ENCODE data around the gene RIPK1.
"Not testable (repeated sequence)": the region's sequence is repeated elsewhere in the genome, so short reads cannot be mapped to it uniquely, and the experiment has no call there.

The RIPK1 gene

GRCh38 chr6:3068329-3069214, at the start of gene RIPK1:
TSS of gene RIPK1 (plus strand) at chr6:3068494. CDS start at chr6:3076824, 8,330 bp downstream.
- H3K27me3 Mint-ChIP-seq: peaks cover 2% of the 10 kb centered on the region
- no peaks in the 10 kb centered on the region for H3K9me3 Mint-ChIP-seq
- peaks cover 48% of the 10 kb centered on the region for H3K4me1 Mint-ChIP-seq (ENCODE audit: low read depth)
- H3K36me3 Mint-ChIP-seq (ENCODE audit: low read depth): peaks cover 49% of the 10 kb centered on the region
- intact Hi-C loops (cut with micrococcal nuclease): loop anchor here (2.0 kb wide), 1 partner anchor 50 kb away; the partner anchor contains the start of gene BPHL
- H3K27ac Mint-ChIP-seq: peak within 1 kb of the TSS; percentile 96
- H3K4me3 Mint-ChIP-seq: peak within 1 kb of the TSS; percentile 98

- peaks cover 92% of the 10 kb centered on the region for H3K36me3 Mint-ChIP-seq (ENCODE audit: low read depth)
- no peaks in the 10 kb centered on the region for H3K9me3 Mint-ChIP-seq
- H3K4me3 Mint-ChIP-seq: peak overlapping the region; percentile 44
- intact Hi-C loops (cut with micrococcal nuclease): no loop called here
- H3K27me3 Mint-ChIP-seq: no peaks in the 10 kb centered on the region
- H3K27ac Mint-ChIP-seq: peak overlapping the region; percentile 7
- H3K4me1 Mint-ChIP-seq (ENCODE audit: low read depth): peaks cover 42% of the 10 kb centered on the region
These were observed 49.2 kb upstream of the RIPK1 start for GRCh38 chr6:3019065-3019464.

GRCh38 chr6:3019749-3020320, 48.5 kb upstream of the RIPK1 start:
- Mint-ChIP-seq H3K9me3 (no peaks in the 10 kb centered on the region), H3K4me3 (peak overlapping the region; percentile 24), H3K4me1 (ENCODE audit: low read depth) (peaks cover 46% of the 10 kb centered on the region), H3K36me3 (ENCODE audit: low read depth) (peaks cover 84% of the 10 kb centered on the region), H3K27me3 (no peaks in the 10 kb centered on the region), H3K27ac (peak overlapping the region; percentile 7)
- intact Hi-C loops (cut with micrococcal nuclease): no loop called here

DNA sequence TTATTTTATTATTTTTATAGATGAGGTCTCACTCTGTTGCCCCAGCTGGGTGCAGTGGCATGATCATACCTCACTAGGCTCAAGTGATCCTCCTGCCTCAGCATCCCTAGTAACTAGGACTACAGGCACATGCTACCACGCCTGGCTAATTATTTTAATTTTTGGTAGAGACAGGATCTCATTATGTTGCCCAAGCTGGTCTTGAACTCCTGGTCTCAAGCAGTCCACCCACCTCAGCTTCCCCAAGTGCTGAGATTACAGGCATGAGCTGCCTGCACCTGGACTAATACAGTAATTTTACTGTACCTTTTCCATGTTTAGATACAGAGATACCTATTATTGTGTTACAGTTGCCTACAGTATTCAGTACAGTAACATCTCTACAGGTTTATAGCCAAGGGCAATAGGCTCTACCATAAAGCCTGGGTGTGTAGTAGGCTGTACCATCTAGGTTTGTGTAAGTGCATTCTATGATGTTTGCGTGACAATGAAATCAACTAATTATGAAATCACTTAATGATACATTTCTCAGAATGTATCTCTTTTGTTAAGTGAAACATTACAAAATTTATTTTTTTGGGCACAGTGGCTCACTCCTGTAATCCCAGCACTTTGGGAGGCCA, 47.2 kb upstream of the RIPK1 start:
- H3K27me3 Mint-ChIP-seq; H3K9me3 Mint-ChIP-seq; H3K27ac Mint-ChIP-seq; intact Hi-C loops (cut with micrococcal nuclease): not testable (repeated sequence)
- Mint-ChIP-seq H3K36me3 (ENCODE audit: low read depth) (peaks cover 72% of the 10 kb centered on the region), H3K4me3 (peak overlapping the region; percentile 100), H3K4me1 (ENCODE audit: low read depth) (peaks cover 58% of the 10 kb centered on the region)

DNA sequence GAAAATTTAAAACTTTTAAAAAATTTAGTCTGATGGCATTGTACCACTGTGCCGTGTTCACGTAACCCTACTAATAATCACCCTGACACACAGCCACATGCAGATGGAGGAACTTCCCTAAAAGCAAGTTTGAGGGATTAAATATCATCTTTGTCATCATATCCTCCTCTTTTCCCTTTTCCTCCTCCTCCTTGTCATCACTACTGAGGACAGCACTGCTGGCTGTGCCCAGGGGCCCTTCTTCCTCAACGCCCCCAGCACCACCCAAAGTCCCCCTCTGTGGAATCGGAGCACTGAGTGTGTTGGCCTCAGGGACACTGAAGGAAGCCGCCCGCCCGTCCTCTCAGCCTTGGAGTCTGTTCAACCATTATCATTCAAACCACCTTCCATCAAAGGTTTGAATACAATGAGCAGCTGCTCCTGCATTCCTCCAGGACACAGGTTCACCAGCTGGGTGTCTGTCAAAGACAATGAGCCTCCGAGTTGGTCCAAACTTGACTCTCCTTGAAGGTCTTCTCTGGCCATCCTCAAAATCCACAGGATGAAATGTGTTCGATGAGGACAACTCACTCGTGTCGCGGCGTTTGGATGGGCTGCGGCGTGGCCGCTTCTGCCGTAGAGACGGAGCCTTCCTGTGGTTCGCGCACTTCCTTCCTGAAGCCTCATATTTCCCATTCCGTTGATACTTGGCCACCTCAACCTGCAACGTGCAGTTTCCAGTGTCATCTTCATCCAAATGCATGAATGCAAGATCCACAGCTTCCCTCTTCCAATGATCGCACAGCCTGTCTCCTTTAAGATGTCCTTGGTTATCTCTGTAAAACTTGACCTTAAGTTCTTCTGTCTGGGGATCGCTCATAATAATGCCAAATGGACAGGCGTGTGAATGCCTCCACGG, 45.3 kb upstream of the RIPK1 start:
- Mint-ChIP-seq H3K27me3 (no peaks in the 10 kb centered on the region), H3K36me3 (ENCODE audit: low read depth) (peaks cover 53% of the 10 kb centered on the region), H3K27ac (peak overlapping the region; percentile 94), H3K4me1 (ENCODE audit: low read depth) (peaks cover 66% of the 10 kb centered on the region), H3K9me3 (no peaks in the 10 kb centered on the region), H3K4me3 (peak overlapping the region; percentile 100)
- intact Hi-C loops (cut with micrococcal nuclease): loop anchor here (1.0 kb wide), 2 partner anchors 21 to 30 kb away; no protein-coding TSS in a partner anchor

DNA sequence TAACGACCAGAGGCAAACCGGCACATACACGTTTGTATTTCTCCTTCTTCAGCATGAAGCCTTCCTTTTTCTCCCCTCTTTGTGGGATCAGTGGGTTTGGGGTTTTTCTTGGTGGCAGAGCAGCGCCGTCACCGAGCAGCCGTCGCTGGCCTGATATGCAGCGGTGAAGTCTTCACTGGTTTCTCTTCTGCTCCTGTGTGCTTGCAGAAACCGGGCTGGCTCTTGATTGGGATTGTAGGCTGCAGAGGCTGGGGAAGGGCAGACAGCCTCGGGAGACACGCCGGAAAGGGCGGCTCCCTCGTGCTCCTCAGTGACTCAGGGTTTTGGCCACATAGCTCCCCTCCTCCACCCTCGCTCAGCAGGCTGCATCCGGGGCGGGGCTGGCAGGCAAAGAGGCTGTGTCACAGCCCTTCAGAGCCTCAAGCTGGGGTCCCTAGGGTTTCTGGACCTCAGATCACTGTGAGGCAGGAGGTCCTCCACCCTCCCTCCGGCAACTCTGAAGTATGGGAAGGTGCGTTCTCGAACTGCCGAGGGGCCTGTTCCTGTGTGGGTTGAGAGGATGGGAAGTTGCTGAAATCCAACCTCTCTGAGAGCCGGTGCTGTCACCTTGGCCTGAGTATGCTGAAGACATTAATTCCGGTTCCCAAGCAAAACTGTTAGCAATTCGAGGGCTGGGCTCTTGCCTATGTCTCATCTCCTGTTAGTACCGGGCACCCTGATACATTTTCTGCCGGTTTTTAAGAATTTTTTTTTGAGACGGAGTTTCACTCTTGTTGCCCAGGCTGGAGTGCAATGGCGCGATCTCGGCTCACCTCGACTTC, 44.4 kb upstream of the RIPK1 start:
- peak overlapping the region; percentile 94 for H3K27ac Mint-ChIP-seq
- H3K9me3 Mint-ChIP-seq: no peaks in the 10 kb centered on the region
- intact Hi-C loops (cut with micrococcal nuclease): loop anchor here (1.0 kb wide), 2 partner anchors 22 to 29 kb away; no protein-coding TSS in a partner anchor
- H3K4me1 Mint-ChIP-seq (ENCODE audit: low read depth): peaks cover 67% of the 10 kb centered on the region
- H3K36me3 Mint-ChIP-seq (ENCODE audit: low read depth): peaks cover 46% of the 10 kb centered on the region
- no peaks in the 10 kb centered on the region for H3K27me3 Mint-ChIP-seq
- H3K4me3 Mint-ChIP-seq: peak overlapping the region; percentile 100

DNA sequence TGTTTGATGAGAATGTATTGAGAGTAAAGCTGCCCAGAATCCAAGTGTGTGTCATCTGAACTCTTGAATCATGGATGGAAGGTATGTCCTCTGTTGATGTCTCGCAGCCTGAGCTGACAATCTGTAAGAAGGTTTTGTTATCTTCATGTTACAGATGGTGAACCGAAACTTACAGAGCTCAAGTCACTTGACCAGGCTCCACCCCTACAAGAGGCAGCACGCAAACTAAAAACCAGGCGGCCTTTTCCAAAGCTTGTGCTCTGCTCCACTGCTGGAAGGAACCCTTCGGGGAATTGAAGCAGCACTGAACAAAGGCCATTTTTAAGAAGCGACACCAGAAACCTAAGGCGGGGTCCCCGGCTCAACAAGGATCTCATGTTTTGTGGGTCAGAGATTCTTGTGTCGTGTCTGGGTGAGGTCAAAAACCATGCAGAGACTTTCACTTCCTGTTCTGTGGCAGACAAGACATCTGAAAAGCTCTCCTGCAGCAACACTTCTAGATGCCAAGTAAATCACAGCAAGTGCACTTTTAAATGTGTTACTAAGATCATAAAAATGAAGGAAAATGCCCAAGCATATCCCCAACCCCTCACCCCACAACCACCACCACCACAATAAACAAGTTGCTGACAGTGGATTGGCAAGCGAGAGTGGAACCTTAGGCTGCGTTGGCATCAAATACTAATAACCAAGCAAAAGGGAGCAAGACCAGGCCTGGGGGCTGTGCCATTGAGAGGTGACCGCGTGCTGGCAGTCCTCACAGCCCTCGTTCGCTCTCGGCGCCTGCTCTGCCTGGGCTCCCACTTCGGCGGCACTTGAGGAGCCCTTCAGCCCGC, 41.3 kb upstream of the RIPK1 start:
- Mint-ChIP-seq H3K36me3 (ENCODE audit: low read depth) (peaks cover 19% of the 10 kb centered on the region), H3K27me3 (no peaks in the 10 kb centered on the region), H3K4me1 (ENCODE audit: low read depth) (peaks cover 58% of the 10 kb centered on the region), H3K9me3 (no peaks in the 10 kb centered on the region), H3K27ac (peak overlapping the region; percentile 94), H3K4me3 (no peak overlapping the region)
- intact Hi-C loops (cut with micrococcal nuclease): no loop called here

DNA sequence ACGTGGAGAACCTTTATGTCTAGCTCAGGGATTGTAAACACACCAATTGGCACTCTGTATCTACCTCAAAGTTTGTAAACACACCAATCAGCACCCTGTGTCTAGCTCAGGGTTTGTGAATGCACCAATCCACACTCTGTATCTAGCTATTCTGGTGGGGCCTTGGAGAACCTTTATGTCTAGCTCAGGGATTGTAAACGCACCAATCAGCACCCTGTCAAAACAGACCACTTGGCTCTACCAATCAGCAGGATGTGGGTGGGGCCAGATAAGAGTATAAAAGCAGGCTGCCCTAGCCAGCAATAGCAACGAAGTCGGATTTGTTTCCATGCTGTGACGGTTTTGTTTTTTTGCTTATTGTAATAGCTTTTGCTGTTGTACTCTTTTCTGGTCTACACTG, 40.1 kb upstream of the RIPK1 start:
- H3K9me3 Mint-ChIP-seq; intact Hi-C loops (cut with micrococcal nuclease); H3K36me3 Mint-ChIP-seq (ENCODE audit: low read depth); H3K4me3 Mint-ChIP-seq; H3K27me3 Mint-ChIP-seq: not testable (repeated sequence)
- H3K27ac Mint-ChIP-seq: peak overlapping the region; percentile 94
- peaks cover 64% of the 10 kb centered on the region for H3K4me1 Mint-ChIP-seq (ENCODE audit: low read depth)

DNA sequence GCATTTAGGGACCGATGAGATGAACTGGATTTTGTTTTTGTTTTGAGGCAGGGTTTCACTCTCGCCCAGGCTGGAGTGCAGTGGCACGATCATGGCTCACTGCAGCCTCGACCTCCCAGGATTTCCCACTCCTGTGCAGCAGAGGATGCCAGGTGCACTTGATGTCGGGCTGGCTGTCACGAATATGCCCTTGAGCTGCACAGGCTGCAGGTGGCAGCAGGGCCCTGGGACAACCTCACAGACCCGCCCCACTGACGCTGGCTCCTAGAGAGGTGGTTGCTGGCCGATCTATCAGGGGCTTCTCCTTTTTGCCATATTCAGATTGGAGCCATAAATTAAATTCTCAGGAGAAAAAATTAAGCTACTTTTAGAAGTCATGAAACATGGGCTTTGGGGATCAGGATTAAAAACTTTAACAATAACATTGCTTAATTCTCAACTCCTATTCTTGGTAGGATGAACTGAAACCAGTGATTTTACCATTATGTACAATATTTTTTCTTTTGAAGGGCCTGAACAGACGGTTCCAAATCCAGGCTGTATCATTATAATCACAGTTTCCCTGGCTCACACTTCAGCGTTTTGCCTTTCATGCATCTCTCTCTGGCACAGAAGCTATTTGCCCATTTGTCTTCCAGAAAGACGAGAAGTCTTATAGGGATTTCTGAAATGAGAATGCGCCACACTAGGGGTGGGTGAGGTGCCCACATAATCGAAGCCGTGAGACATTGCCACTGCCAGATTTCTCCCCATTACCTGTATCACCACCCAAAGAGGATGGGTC, 36.2 kb upstream of the RIPK1 start:
- H3K27ac Mint-ChIP-seq: peak overlapping the region; percentile 30
- intact Hi-C loops (cut with micrococcal nuclease): no loop called here
- H3K27me3 Mint-ChIP-seq: peaks cover 2% of the 10 kb centered on the region
- no peaks in the 10 kb centered on the region for H3K36me3 Mint-ChIP-seq (ENCODE audit: low read depth)
- peaks cover 8% of the 10 kb centered on the region for H3K9me3 Mint-ChIP-seq
- no peak overlapping the region for H3K4me3 Mint-ChIP-seq
- peaks cover 45% of the 10 kb centered on the region for H3K4me1 Mint-ChIP-seq (ENCODE audit: low read depth)

- H3K27me3 Mint-ChIP-seq: peaks cover 2% of the 10 kb centered on the region
- H3K27ac Mint-ChIP-seq: no peak overlapping the region
- H3K4me3 Mint-ChIP-seq: no peak overlapping the region
- H3K4me1 Mint-ChIP-seq (ENCODE audit: low read depth): peaks cover 47% of the 10 kb centered on the region
- H3K9me3 Mint-ChIP-seq: peaks cover 15% of the 10 kb centered on the region
- H3K36me3 Mint-ChIP-seq (ENCODE audit: low read depth): no peaks in the 10 kb centered on the region
- intact Hi-C loops (cut with micrococcal nuclease): no loop called here
These were observed 35.3 kb upstream of the RIPK1 start for GRCh38 chr6:3032986-3033385.

- H3K27ac Mint-ChIP-seq: no peak overlapping the region
- H3K9me3 Mint-ChIP-seq: peaks cover 15% of the 10 kb centered on the region
- H3K27me3 Mint-ChIP-seq: peaks cover 2% of the 10 kb centered on the region
- peaks cover 45% of the 10 kb centered on the region for H3K4me1 Mint-ChIP-seq (ENCODE audit: low read depth)
- intact Hi-C loops (cut with micrococcal nuclease): no loop called here
- no peaks in the 10 kb centered on the region for H3K36me3 Mint-ChIP-seq (ENCODE audit: low read depth)
- no peak overlapping the region for H3K4me3 Mint-ChIP-seq
These were observed 34.6 kb upstream of the RIPK1 start for GRCh38 chr6:3033652-3034051.
